WERI-Rb-1 (cell line): ENCODE results near the gene ITGAX.

Experiments
- DNase-seq: peaks from one replicate; pipeline ENCODE4 v3.0.0-alpha.2; 2020
- H3K27ac ChIP-seq: fragments of 250-450 bp; sonication (Bioruptor Pico); 2 replicates; pipeline ENCODE4 v1.5.1; 2020; ENCODE audit warnings: mild to moderate bottlenecking, moderate library complexity
- H3K27me3 ChIP-seq: fragments of 250-450 bp; sonication (Bioruptor Pico); 2 replicates; pipeline ENCODE4 v1.5.1; 2021; ENCODE audit warnings: mild to moderate bottlenecking, low read depth, moderate library complexity; ENCODE audit not compliant: insufficient read depth, severe bottlenecking
- H3K36me3 ChIP-seq: fragments of 250-450 bp; sonication (Bioruptor Pico); 2 replicates; pipeline ENCODE4 v1.5.1; 2020; ENCODE audit warnings: mild to moderate bottlenecking, moderate library complexity
- H3K4me3 ChIP-seq: 2 replicates; pipeline ENCODE4 v1.5.1; 2011; ENCODE audit warnings: low read depth, mild to moderate bottlenecking, control low read depth, low read length
- H3K9me3 ChIP-seq: fragments of 250-450 bp; sonication (Bioruptor Pico); 2 replicates; pipeline ENCODE4 v1.5.1; 2021; ENCODE audit warnings: mild to moderate bottlenecking, moderate library complexity; ENCODE audit not compliant: severe bottlenecking
- CTCF ChIP-seq: IDR thresholded peaks from 2 replicates; pipeline ENCODE4 v1.5.1; 2011; ENCODE audit warnings: low read depth, mild to moderate bottlenecking, control low read depth, inconsistent platforms, low read length

ITGAX gene

DNA sequence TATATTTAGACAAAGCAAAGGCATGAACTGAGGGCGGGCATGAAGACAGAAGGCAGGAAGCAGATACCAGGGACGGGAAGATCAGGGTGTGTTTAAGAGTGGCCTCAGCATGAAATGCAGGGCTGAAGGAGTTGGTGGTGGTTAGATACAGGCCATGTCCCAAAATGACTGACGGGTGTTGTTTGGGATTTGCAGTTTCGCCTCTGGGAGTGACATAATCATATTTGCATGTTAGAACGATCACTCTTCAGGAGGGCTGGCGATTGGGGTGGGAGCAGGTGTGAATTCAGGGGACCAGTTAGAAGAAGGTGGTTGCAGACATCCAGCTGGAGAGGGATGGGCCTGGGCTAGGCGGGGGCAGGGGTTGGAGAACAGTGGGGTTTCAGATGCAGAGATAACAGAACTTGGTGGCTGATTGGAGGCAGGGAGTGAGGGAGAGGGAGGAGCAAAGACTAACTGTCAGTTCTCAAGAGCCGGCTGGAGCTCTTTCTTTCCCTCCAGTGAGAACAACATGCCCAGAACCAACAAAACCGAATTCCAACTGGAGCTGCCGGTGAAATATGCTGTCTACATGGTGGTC, 27.2 kb upstream of the ITGAX start:
- H3K4me3 ChIP-seq: no peak overlapping the region
- peaks cover 84% of the 10 kb centered on the region for H3K27me3 ChIP-seq
- no peak for TF ChIP-seq CTCF
- H3K27ac ChIP-seq: no peak overlapping the region
- DNase-seq: no peak
- peaks cover 9% of the 10 kb centered on the region for H3K9me3 ChIP-seq
- no peaks in the 10 kb centered on the region for H3K36me3 ChIP-seq

GRCh38 chr16:31328322-31329052, 26.5 kb upstream of the ITGAX start:
- no peak for DNase-seq
- H3K27ac ChIP-seq: no peak overlapping the region
- H3K4me3 ChIP-seq: no peak overlapping the region
- peaks cover 82% of the 10 kb centered on the region for H3K27me3 ChIP-seq
- H3K36me3 ChIP-seq: no peaks in the 10 kb centered on the region
- no peak for TF ChIP-seq CTCF
- H3K9me3 ChIP-seq: peaks cover 5% of the 10 kb centered on the region

- H3K27ac ChIP-seq: no peak overlapping the region
- no peak for DNase-seq
- peaks cover 80% of the 10 kb centered on the region for H3K27me3 ChIP-seq
- no peak overlapping the region for H3K4me3 ChIP-seq
- H3K9me3 ChIP-seq: peaks cover 5% of the 10 kb centered on the region
- TF ChIP-seq CTCF: no peak
- no peaks in the 10 kb centered on the region for H3K36me3 ChIP-seq
These were observed 25.1 kb upstream of the ITGAX start for GRCh38 chr16:31329671-31330552.

DNA sequence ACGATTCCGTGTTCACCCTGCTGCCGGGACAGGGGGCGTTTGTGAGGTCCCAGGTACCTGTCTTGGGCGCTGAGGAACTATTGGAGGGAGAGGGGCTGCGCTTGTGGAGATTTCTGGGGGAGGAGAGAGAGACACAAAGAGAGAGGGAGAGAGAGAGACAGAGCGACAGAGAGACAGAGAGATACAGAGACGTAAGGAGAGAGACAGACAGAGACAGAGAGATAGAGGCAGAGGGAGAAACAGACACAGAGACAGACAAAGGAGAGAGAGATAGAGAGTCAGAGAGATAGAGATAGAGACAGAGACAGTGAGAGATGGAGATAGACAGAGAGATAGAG, 24.5 kb upstream of the ITGAX start:
- peaks cover 5% of the 10 kb centered on the region for H3K9me3 ChIP-seq
- no peaks in the 10 kb centered on the region for H3K36me3 ChIP-seq
- DNase-seq: no peak
- H3K27ac ChIP-seq: no peak overlapping the region
- TF ChIP-seq CTCF: no peak
- H3K4me3 ChIP-seq: no peak overlapping the region
- peaks cover 80% of the 10 kb centered on the region for H3K27me3 ChIP-seq

GRCh38 chr16:31331141-31331764, 23.7 kb upstream of the ITGAX start:
- H3K9me3 ChIP-seq: peaks cover 5% of the 10 kb centered on the region
- no peak for DNase-seq
- no peak overlapping the region for H3K27ac ChIP-seq
- TF ChIP-seq CTCF: no peak
- no peaks in the 10 kb centered on the region for H3K36me3 ChIP-seq
- H3K4me3 ChIP-seq: no peak overlapping the region
- H3K27me3 ChIP-seq: peaks cover 80% of the 10 kb centered on the region
